Kasumi-1 (cell line): ENCODE results near the gene ACOX2.

ENCODE experiments used
- DNase-seq, 2 experiments: peaks; one replicate each; lab custom pipeline; 2025; lab: John Stamatoyannopoulos, UW

The ACOX2 gene

GRCh38 chr3:58536501-58537411, at the start of gene ACOX2:
TSS of gene ACOX2 (minus strand) at chr3:58537190. CDS start at chr3:58535106, 2,084 bp downstream.
- no peak for DNase-seq

GRCh38 chr3:58585994-58586393, 49.0 kb upstream of the ACOX2 start:
- DNase-seq: no peak

GRCh38 chr3:58585005-58585786, 48.2 kb upstream of the ACOX2 start:
- peak; percentile 65 to 77 for DNase-seq

GRCh38 chr3:58584690-58585004, 47.7 kb upstream of the ACOX2 start:
- no peak for DNase-seq

- DNase-seq: no peak
Observed at GRCh38 chr3:58581328-58582091, 44.5 kb upstream of the ACOX2 start.

- DNase-seq: no peak
Observed at GRCh38 chr3:58580826-58581327, 43.9 kb upstream of the ACOX2 start.

GRCh38 chr3:58578873-58579272, 41.9 kb upstream of the ACOX2 start:
- DNase-seq: no peak

- DNase-seq: no peak
Observed at GRCh38 chr3:58577269-58577821, 40.4 kb upstream of the ACOX2 start, which contains the start of gene FAM107A. TSS of gene FAM107A (minus strand) at chr3:58577391. CDS start at chr3:58569860, 7,531 bp downstream.

- no peak for DNase-seq
Observed at GRCh38 chr3:58576716-58577115, 39.7 kb upstream of the ACOX2 start.

- DNase-seq: no peak
Observed at GRCh38 chr3:58575971-58576652, 39.1 kb upstream of the ACOX2 start.

GRCh38 chr3:58574682-58575081, 37.7 kb upstream of the ACOX2 start:
- DNase-seq: no peak

GRCh38 chr3:58574106-58574505, 37.1 kb upstream of the ACOX2 start:
- no peak for DNase-seq

- DNase-seq: no peak
Observed at GRCh38 chr3:58573640-58574039, 36.6 kb upstream of the ACOX2 start.

GRCh38 chr3:58572634-58573230, 35.7 kb upstream of the ACOX2 start:
- DNase-seq: no peak

GRCh38 chr3:58572013-58572633, 35.1 kb upstream of the ACOX2 start:
- DNase-seq: peak; percentile 16 to 17

- no peak for DNase-seq
Observed at GRCh38 chr3:58570851-58571250, 33.9 kb upstream of the ACOX2 start.

- no peak for DNase-seq
Observed at GRCh38 chr3:58569287-58570001, 32.5 kb upstream of the ACOX2 start.

GRCh38 chr3:58568572-58569286, 31.7 kb upstream of the ACOX2 start:
- DNase-seq: peak; percentile 69 to 74

GRCh38 chr3:58567251-58567515, 30.2 kb upstream of the ACOX2 start:
- DNase-seq: no peak
